ENCODE results near the gene NTN5. TPM values are rescaled to one million over a fixed set of nuclear protein-coding genes. Genes with fewer than 3 reads are reported as not detected.

NTN5 gene
- total and polyA plus RNA-seq, 12 donors, result 0.11 to 2.4 (median 0.42) TPM; not detected in 3

DNA sequence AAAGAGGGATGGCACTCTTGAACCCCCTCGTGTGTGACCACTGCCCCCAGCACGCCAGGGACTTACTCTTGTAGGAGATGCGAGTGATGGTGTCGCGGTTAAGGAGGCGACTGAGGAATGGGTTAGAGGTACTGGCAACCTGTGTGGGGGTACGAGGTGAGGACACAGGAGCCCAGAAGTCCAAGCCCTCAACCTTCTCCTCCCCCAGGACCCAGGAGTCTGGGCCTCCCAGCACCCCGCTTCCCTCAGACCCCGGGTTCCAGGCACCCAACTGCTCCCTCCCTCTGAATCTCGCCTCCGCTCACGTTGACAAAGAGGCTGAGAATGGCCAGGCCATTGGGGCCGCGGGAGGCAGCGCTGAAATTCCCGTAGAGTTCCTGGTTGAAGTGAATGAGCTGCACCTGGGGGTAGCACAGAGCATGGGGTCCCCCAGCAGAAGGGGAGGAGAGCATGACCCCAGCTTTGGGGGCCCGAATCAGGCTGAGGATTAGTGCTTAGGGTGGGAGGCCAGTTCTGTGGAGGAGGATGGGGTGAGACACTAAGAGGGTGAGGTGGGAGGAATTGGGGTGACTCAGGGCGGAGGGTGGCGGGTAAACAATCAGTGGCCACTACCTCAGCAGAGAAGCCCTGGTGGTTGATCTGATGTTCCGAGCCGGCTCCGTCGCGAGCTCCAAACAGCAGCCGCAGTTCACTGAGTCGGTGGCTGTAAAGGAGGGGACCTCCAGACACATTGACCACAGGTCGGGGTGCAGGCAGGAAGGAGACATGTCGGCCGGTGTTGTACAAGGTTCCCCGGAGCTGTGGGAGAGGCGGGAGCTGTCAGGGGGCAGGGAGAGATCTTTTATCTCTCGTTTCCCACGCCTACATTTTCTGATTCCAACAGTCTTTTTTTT is 33.1 kb downstream of the NTN5 start:
- Histone ChIP-seq H3K36me3 (replicated peaks in 1 of 2) (no peaks in the 10 kb centered on the region), H3K9me3 (replicated peaks in 1 of 3) (no peaks in the 10 kb centered on the region), H3K27ac (no peak overlapping the region), H3K4me3 (no peak overlapping the region), H3K27me3 (no peaks in the 10 kb centered on the region), H3K4me1 (replicated peaks in 1 of 2) (peaks cover 11 to 26% of the 10 kb centered on the region in 2 donors)
- TF ChIP-seq, protein P1, sequence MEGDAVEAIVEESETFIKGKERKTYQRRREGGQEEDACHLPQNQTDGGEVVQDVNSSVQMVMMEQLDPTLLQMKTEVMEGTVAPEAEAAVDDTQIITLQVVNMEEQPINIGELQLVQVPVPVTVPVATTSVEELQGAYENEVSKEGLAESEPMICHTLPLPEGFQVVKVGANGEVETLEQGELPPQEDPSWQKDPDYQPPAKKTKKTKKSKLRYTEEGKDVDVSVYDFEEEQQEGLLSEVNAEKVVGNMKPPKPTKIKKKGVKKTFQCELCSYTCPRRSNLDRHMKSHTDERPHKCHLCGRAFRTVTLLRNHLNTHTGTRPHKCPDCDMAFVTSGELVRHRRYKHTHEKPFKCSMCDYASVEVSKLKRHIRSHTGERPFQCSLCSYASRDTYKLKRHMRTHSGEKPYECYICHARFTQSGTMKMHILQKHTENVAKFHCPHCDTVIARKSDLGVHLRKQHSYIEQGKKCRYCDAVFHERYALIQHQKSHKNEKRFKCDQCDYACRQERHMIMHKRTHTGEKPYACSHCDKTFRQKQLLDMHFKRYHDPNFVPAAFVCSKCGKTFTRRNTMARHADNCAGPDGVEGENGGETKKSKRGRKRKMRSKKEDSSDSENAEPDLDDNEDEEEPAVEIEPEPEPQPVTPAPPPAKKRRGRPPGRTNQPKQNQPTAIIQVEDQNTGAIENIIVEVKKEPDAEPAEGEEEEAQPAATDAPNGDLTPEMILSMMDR (IDR thresholded peaks at IDR 0.05), result no peak
- no peak for TF ChIP-seq POLR2A (IDR thresholded peaks at IDR 0.05)
- WGBS, 4 donors, result 63 to 80% (median 76%) methylated on average over 25 to 33 of the region's 33 CpGs
- intact Hi-C loops (cut with DNase I), result loop anchor here in 1 of 2 donors (10.0 kb wide), 1 partner anchor 205 kb away; no protein-coding TSS in a partner anchor
- DNase-seq, result peak in 6 of 7 donors; percentile 38 to 75 (median 52)

DNA sequence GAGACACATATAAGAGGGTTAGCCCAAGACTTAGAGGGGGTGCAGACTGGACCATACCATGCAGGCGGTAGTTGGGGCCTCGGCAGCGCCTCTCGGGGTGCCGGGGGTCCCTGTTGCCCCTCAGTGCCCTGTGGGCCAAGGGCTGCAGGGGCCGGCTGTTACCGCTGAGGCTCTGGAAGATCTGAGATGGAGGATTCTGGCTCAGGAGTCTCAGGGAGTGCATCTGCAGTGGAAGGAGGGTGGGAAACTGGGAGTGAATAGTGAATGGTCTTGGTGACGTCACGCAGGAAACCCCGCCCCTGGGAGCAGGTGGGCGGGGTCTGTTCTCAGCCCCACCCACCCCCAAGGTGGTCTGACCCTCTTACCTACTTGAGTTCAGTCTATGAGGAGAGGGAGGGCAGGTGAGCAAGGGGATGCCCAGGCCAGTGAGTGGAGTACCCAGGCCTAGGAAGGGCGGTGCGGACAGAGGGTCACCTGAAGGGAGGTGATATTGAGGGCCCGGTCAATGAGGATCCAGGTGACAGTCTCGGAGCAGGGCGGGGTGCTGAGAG is 33.9 kb downstream of the NTN5 start:
- H3K4me1 ChIP-seq (replicated peaks in 1 of 2), result peaks cover 19 to 32% of the 10 kb centered on the region in 2 donors
- WGBS, 4 donors, result 74 to 77% (median 76%) methylated on average over 16 of the region's 16 CpGs
- no peaks in the 10 kb centered on the region for H3K27me3 ChIP-seq
- H3K36me3 ChIP-seq (replicated peaks in 1 of 2), result no peaks in the 10 kb centered on the region
- peak in 6 of 7 donors; percentile 44 to 78 (median 58) for DNase-seq
- intact Hi-C loops (cut with DNase I), result no loop called here
- TF ChIP-seq POLR2A (IDR thresholded peaks at IDR 0.05), result no peak
- TF ChIP-seq, protein P1 (IDR thresholded peaks at IDR 0.05), result no peak
- H3K27ac ChIP-seq, result peak overlapping the region in 4 of 5 donors; percentile 48 to 98 (median 92)
- peak overlapping the region in 1 of 4 donors; percentile 70 for H3K4me3 ChIP-seq
- H3K9me3 ChIP-seq (replicated peaks in 1 of 3), result no peaks in the 10 kb centered on the region

DNA sequence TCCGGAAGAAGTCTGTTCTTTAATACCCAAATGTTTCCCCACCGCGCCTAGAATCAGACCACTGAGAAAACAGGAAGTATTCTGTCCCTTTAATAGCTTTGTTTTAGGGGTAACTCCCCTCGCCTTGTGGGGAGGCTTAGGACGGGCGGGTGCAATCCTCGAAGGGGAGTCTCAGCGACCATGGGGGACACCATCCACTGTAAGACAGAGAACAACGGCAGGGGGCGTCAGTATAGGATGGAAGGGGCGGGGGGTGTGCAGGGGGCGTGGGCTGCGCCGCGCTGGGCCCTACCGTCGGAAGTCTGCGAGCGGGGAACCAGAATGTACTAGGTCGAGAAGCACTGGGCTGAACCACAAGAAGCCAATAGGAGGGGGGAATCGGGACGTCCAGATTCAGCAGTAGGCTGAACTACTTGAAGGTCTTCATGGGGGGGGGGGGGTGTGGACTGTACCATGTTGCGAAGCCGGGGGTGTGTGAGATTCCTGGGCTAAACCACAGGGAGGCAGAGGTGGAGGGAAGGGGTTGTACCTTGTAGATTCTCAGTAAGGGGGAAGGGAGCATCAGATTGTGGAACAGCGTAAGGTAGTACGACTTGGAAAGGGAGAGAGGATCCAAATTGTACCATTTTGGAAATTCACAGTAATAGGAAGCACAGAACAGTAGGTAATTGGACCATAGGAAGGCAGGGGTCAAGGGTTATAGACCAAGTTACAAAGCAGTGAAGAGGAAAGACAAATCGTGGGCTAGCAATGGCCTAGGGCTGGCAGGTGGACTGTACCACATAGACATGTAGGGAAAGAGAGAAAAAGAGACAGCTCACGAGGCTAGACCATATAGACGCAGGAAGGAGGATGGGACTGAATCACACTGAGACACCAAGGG is 34.6 kb downstream of the NTN5 start:
- DNase-seq, result peak; percentile 88 to 97 (median 94)
- Histone ChIP-seq H3K4me1 (replicated peaks in 1 of 2) (peaks cover 27 to 39% of the 10 kb centered on the region in 2 donors), H3K36me3 (replicated peaks in 1 of 2) (no peaks in the 10 kb centered on the region), H3K27ac (peak overlapping the region; percentile 88 to 98 (median 96)), H3K27me3 (no peaks in the 10 kb centered on the region), H3K9me3 (replicated peaks in 1 of 3) (no peaks in the 10 kb centered on the region), H3K4me3 (peak overlapping the region in 2 of 4 donors; percentile 29 to 70)
- 6 to 10% (median 8%) methylated on average over 16 to 29 of the region's 29 CpGs for WGBS, 4 donors
- TF ChIP-seq, protein P1 (IDR thresholded peaks at IDR 0.05), result peak in 4 of 6 experiments; percentile 11 to 42 (median 34)
- peak; percentile 51 to 88 for TF ChIP-seq POLR2A (IDR thresholded peaks at IDR 0.05)
- intact Hi-C loops (cut with DNase I), result no loop called here
